SIG-M5 treated with dmso at 0.1 percent for 504 hours (cell line): ENCODE data around the gene PTPRM.
A peak's percentile ranks its signal among the peaks of the same experiment; 100 is the strongest.

Source experiments
- DNase-seq: peaks from one replicate; lab custom pipeline; 2025; ENCODE audit not compliant: unreplicated experiment; lab: John Stamatoyannopoulos, UW

Gene PTPRM

DNA sequence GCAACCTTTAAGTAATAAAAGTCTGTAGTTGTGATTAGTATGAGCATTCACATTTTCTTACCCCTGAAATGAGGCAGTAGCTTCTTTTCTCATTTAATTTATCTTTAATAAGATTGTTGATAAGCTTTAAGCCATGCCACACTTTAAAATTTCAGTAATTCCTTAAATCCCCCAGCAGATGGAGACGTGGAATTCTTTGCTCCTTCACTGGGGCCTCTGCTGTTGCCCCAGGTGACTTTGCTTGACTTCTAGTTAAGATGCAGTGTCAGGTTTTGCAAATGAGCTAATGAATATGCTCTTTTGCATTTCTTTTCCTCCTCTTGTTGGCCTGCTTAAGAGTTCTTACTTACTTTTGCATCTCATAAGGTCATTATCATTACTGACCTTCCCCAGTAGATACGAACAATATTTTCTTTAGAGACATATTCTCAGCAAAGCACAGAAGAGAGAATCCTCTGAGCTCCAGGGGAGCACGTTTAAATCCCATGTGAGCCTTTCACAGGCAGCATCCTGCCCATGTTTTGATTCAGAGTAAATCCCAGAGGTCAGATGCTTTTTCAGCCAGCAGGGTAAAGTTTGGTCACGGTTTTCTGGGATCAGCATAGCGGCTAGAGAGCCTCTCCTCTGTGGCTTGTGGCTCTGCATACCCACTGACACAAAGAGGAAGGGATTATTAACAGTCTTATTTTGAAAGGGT, 222.9 kb downstream of the PTPRM start:
- peak; percentile 4 for DNase-seq

- no peak for DNase-seq
These were observed 226.0 kb downstream of the PTPRM start for GRCh38 chr18:7793100-7793499.

- no peak for DNase-seq
These were observed 236.9 kb downstream of the PTPRM start for GRCh38 chr18:7803956-7804469.

DNA sequence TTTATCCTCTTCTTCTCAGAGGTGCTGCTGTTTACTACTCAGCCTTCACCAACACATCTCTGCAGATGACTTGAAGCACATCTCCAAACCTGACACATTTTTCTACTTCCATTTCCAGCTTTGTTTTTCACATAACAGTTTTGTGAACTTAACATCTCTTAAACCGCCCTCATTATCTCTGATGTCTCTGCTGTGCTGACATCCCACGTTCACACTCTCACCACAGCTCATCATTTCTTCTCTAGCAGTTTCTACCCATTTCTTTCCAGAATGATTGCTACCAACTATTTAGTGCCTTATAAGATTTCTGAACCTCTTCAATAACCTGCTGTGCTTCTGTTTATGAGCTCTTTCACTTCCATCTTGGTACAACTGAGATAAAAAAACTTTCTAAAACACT, 238.0 kb downstream of the PTPRM start:
- no peak for DNase-seq

DNA sequence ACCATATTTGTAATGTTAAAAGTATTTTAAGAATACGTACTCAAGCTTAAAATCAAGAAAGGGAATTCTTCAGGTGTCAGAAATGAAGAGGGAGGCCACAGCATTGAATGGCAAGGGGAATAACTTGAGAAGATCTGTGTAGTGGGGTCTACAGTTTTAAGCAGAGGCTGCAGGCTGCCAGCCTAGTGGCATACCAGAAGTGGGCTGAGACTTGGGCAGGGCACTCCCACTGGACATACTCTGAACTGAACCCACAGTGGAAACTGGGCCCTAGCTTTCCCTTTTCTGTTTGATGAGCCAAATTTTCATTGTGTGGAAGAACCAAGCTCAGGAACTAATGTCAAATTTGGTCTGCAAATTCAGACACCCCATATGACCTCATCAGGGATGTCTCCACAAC, 238.8 kb downstream of the PTPRM start:
- DNase-seq = no peak

GRCh38 chr18:7807936-7808453, 240.9 kb downstream of the PTPRM start:
- no peak for DNase-seq

- no peak for DNase-seq
These were observed 241.9 kb downstream of the PTPRM start for GRCh38 chr18:7808992-7809391.

- no peak for DNase-seq
These were observed 242.3 kb downstream of the PTPRM start for GRCh38 chr18:7809455-7809854.

DNA sequence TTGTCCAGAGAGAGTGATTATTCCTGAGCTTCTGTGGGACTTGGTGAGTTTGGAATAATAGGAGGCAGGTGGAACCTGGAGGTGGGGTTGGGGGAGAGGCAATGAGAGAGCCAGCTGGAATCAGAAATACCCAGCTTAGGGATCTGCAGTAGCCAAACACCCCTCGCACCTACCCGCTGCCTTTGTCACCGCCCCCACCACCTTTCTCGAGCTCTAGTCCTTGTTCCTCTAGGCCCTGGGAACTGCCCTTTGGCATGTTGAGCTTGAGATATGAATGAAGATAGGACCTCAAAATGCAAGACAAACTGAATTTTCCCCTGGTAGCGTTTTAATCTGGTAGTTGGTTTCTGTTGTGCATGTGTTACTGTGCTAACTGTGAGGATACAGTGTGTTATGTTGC, 242.9 kb downstream of the PTPRM start:
- no peak for DNase-seq

DNA sequence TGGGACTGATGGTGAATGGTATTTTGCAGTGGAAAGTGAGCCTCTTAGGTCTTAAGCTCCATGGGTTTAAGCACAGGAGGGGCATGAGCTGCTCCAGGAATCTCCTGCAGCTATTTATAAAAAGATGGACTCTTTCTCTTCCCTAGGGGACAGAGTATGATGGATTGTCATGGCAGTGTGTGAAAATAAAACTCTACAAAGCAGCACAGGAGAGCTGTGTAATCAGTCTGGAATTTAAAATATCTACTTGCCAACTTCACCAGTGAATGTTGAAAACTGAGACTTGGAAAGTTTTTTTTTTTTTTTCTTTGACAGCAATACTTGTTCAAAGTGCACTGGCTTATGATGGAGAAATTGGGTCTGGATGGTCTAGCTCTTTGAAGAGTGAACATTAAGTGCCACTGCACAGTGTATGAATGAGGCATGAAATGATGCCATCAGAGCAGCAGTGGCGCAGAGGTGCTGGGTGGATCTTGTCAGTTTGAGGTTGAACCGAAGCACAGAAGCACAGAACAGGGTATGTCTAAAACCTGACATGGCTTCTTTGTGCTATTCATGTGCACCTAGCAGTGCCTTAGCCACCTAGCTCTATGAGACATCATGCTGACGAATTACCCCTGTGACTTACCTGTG, 245.4 kb downstream of the PTPRM start:
- DNase-seq = no peak

- DNase-seq = no peak
These were observed 246.0 kb downstream of the PTPRM start for GRCh38 chr18:7813131-7813530.

GRCh38 chr18:7814754-7815315, 247.7 kb downstream of the PTPRM start:
- DNase-seq = no peak

DNA sequence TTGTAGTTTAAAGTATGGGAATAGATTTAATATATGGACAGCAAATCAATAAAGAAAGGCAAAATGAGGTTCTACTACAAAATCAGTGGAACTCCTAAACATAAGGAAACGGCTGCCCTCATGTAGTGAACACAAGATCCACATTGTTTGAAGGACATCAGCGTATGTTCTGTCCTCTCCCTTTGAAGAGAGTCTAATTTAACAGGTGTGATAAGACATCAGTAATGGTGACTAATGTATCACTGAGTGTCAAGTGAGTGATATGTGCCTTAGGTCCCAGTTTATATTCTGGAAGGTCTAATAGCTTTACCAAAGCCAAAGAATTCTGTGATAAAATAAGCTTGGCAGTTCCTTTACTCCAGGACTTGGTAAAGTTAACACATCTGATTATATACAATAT, 248.7 kb downstream of the PTPRM start:
- DNase-seq = no peak

DNA sequence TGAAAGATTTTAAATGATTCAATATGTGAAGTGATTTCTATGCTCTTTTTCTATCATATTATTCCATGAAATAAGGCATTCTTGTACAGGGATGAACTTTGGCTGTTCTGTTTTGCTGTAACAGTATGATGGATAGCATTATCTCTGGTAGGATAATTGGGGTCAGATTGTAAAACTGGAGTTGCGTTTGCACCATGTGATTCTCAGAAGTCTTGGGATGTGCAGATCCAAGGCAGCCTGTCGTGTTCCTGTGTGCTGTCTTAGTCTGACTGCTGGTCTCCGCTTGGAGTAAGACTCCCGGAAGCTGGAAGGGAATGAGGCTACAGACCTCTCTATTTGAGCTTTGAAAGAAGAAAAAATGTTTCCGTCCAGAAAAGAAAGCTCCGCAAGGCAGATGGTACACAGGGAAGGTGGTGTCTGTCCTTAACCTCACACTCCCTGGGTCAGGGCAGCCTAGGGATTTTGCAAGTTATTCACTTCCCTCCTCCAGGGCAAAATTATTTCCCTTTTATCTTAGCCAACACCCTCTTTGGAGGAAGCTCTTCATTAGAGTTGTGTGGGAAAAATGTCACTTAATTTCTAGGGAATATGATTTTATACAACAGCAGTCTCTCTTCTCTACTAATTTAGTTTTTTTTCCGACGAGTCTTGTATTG, 250.6 kb downstream of the PTPRM start:
- no peak for DNase-seq

DNA sequence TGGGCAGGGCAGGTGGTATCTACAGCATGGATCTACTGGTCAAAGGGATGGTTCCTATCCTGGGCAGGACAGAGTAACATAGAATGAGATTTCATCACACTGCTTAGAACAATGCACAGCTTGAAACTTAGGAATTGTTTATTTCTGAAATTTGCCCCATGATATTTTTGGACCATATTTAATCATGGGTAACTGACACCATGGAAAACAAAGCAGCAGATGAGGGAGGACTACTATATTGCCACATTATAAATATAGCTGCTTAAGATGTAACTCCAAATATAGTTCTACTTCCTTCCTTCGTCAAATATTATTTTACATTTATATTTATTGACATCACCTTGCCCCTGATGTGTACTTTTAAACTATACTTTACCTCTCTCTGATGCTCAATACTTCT, 254.7 kb downstream of the PTPRM start:
- DNase-seq = no peak

DNA sequence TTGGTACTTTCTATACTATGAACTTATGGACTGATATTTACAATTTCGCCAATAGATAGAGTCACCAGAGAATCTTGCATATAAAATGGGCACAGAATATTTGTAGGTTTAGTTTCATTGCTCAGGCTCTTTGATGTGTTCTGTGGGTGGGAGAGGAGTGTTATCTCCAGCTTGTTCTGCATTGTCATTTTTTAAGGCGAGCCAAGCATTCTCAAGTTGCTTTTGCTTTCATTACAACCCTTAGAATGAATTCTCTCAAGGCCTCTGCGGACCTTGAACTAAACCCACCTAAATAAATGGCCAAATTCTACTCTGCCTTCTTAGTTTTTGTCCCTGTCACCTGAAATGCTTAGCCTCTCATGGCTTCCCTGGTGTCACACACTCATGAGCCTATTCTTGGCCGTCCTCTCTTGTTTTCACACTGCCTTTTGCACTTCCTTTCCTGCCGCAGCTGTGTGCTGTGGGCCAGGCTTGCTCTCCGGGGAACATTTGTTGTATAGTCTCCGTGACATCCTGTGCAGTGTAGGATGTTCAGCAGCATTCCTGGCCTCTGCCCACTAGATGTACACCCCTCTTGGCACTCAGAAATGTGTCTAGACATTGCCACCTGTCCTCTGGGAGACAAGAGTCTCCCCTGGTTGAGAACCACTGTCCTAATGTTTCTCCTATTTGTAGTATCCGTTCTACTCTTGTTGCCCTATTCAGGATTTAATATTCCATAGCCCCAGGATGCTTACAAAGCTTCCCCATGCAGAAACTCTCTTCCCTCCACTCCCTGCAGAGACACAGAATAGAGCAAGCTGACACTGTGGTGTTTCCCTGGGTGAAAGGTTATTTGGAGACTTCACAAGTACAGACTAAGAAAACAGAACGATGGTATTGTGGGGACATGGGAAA, 255.6 kb downstream of the PTPRM start:
- no peak for DNase-seq

- no peak for DNase-seq
These were observed 257.9 kb downstream of the PTPRM start for GRCh38 chr18:7824970-7825369.

DNA sequence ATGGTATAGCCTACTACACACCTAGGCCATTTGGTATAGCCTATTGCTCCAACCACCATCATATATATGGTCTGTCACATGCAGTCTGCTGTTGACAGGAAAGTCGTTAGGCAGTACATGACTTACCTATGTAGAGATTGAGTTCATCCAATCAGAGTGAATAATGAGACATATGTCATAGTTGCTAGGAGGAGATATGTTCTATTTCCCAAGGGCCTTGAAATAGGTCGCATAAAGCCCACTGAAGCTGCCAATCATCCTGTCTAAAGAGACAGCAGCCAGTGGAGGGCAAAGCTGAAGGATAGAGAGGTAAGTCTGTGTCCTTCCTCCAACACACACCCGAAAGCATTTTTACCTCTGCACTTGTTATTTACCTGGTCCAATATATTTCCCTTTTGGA, 263.4 kb downstream of the PTPRM start:
- peak; percentile 27 for DNase-seq

DNA sequence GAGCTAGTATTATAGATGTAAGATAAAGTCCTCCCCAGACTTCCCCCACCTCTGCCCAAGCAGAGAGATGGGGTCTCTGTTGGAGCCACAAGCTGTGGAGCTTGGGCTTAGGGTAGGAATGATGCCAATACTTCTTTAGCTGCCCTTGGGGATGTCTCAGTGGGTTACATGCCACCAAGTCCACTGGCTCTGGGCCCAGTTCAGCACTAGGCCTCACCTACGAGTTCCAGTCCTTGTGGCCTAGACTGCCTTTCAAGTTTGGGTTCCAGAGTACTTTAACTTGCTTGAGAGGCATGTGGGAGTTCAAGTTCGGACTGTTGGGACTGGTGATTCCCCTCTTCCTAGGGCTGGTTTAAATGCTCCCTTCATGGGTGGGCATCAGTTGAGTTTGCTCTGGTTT, 272.4 kb downstream of the PTPRM start:
- DNase-seq = no peak

DNA sequence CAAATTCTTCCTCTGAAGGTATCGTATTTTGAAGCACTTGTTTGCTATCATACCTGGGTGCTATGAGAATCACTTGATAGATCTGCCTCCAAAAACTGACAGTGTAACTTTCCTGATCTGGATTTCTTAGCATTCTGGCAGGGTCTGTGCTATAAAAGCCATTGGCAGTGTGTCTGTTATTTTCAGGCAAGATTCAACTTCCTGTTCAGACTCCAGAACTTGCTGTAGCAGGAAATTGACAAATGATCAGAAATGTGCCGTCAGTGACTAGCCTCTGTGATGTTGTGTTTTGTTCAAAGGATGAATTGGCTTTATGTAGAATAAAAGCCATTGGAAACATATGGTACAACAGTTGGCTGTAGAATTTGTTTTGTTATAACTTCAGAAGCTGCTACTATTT, 273.3 kb downstream of the PTPRM start:
- DNase-seq = no peak

DNA sequence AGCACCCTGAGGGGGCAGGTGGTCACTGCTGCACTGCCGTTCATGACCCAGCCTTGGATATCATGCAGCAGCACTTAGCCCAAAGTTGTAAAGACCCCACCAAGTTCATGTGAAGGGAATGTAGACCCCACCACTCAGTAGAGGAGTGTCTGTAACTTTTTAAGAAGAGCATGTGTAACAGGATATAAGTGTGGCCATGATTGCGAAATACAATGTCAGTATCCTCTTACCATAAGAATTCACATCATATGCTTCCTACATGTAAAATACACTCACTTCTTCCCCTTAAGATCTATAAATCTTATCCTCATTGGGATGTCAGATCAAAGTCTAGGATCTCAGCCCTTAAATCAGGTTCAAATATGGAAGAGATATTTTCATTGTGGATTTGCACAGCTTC, 276.9 kb downstream of the PTPRM start:
- no peak for DNase-seq
